ENCODE measurements around the gene NRSN1. TPM values are rescaled to one million over a fixed set of nuclear protein-coding genes. Genes with fewer than 3 reads are reported as not detected.

NRSN1 gene
- total RNA-seq, 2 donors from 2014 or later: not detected

DNA sequence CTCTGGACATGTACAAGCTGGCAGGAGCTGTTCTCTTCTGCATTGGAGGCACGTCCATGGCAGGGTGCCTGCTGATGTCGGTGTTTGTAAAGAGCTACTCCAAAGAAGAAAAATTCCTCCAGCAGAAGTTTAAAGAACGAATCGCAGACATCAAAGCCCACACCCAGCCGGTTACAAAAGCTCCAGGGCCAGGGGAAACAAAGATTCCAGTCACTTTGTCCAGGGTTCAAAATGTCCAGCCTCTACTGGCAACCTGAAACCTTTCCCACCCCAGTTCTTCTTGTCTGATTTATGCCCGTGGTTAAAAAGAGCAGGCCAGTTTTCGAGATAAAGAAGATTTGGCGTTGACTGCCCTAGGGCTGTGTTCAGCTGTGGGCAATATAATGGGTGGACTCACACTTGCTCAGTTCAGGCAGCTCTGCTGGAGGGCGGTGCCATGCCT lies 19.7 kb downstream of the NRSN1 start:
- Histone ChIP-seq H3K9me3 (no peaks in the 10 kb centered on the region), H3K4me1 (no peaks in the 10 kb centered on the region), H3K36me3 (replicated peaks in 1 of 2; ENCODE audit: insufficient read depth in 1 of 2, low read depth in 2 of 2) (no peaks in the 10 kb centered on the region), H3K27me3 (no peaks in the 10 kb centered on the region), H3K4me3 (no peak overlapping the region), H3K27ac (no peak overlapping the region)
- DNase-seq: no peak
- no peak for TF ChIP-seq POLR2A (IDR thresholded peaks at IDR 0.05)
- TF ChIP-seq, protein P1, sequence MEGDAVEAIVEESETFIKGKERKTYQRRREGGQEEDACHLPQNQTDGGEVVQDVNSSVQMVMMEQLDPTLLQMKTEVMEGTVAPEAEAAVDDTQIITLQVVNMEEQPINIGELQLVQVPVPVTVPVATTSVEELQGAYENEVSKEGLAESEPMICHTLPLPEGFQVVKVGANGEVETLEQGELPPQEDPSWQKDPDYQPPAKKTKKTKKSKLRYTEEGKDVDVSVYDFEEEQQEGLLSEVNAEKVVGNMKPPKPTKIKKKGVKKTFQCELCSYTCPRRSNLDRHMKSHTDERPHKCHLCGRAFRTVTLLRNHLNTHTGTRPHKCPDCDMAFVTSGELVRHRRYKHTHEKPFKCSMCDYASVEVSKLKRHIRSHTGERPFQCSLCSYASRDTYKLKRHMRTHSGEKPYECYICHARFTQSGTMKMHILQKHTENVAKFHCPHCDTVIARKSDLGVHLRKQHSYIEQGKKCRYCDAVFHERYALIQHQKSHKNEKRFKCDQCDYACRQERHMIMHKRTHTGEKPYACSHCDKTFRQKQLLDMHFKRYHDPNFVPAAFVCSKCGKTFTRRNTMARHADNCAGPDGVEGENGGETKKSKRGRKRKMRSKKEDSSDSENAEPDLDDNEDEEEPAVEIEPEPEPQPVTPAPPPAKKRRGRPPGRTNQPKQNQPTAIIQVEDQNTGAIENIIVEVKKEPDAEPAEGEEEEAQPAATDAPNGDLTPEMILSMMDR (IDR thresholded peaks at IDR 0.05): no peak
- no peak for ATAC-seq
- intact Hi-C loops (cut with DNase I): no loop called here
- WGBS, 2 donors: 58 to 60% methylated on average over 9 of the region's 9 CpGs

DNA sequence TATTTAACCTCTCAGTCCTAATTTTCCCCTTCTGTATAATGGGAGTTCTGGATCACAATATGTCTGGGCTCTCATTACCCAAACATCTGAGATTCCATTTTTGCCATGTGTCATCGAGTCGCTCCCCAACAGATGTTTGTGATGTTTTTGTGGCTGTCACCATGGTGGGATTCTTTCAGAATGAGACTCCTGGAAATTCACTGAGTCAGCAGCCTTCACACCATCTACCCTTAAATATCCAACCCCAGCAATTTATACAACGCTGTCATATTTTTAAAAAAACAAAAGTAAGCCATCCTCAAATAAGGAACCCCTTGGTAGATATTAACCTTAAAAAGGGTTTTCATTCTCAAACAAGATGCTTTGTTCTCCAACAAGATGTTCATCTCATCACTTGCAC lies 20.9 kb downstream of the NRSN1 start:
- Histone ChIP-seq H3K27me3 (no peaks in the 10 kb centered on the region), H3K27ac (no peak overlapping the region), H3K4me3 (no peak overlapping the region), H3K36me3 (replicated peaks in 1 of 2; ENCODE audit: insufficient read depth in 1 of 2, low read depth in 2 of 2) (no peaks in the 10 kb centered on the region), H3K9me3 (no peaks in the 10 kb centered on the region), H3K4me1 (no peaks in the 10 kb centered on the region)
- intact Hi-C loops (cut with DNase I): no loop called here
- no peak for ATAC-seq
- 86 to 89% methylated on average over 3 of the region's 3 CpGs for WGBS, 2 donors
- no peak for DNase-seq
- no peak for TF ChIP-seq POLR2A (IDR thresholded peaks at IDR 0.05)
- TF ChIP-seq, protein P1 (IDR thresholded peaks at IDR 0.05): no peak

DNA sequence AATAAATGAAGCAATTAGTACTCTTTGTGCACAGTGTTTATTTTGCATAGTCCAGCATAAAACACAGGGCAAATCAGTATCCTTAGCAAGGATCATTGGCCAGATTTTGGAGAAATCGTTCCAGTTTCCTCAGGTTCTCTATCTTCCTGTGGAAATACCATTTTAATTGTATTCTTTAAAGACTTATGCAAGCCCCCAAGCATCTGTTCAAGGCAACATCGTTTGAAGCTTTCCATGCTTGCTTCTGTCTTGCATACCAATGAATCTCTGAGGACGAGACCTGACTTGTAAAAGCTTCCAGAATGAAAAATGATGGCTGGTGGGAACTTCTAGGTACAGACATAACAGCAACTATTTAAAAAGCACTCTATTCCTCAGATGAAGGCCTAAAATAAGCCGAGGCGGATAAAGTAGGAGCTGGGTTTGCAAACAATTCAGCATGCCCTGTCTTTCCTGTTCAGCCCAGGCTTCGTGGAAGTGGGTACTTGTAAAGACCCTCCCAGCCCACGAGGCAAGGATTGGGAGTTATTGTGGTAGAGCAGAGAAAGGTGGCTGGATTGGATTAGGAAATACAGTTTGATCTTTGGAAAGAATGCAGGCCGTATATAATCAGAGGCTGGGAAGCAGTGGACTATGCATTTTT lies 21.6 kb downstream of the NRSN1 start:
- no peak for ATAC-seq
- intact Hi-C loops (cut with DNase I): no loop called here

DNA sequence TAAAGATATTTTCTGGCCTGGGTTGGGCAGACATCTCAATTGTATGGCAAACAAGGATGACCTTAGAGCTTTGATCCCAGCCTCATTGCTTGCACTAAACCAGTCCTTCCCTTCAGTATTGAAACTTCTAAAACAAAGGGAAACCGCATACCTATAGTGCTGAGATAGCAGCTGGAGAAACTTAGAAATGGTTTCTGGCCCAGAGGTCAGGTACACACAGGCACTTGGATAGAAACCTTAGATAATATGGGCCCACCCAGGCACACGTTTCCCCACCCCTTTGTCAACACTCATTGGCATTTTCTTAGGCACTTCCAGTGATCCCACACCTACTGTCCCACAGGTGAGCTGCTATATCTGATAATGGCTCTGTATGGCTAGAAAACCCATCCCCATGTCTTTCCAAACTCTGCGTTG lies 22.1 kb downstream of the NRSN1 start:
- WGBS, 2 donors: 71 to 80% methylated on average over 3 of the region's 3 CpGs
- TF ChIP-seq POLR2A (IDR thresholded peaks at IDR 0.05): no peak
- TF ChIP-seq, protein P1 (IDR thresholded peaks at IDR 0.05): no peak
- no peak for ATAC-seq

More for the DNA sequence above, 21.6 kb downstream of the NRSN1 start:
- Histone ChIP-seq H3K4me1 (no peaks in the 10 kb centered on the region), H3K9me3 (no peaks in the 10 kb centered on the region), H3K27ac (no peak overlapping the region), H3K4me3 (no peak overlapping the region), H3K36me3 (replicated peaks in 1 of 2; ENCODE audit: insufficient read depth in 1 of 2, low read depth in 2 of 2) (no peaks in the 10 kb centered on the region), H3K27me3 (no peaks in the 10 kb centered on the region)
- TF ChIP-seq, protein P1 (IDR thresholded peaks at IDR 0.05): no peak
- 53 to 57% methylated on average over 8 of the region's 8 CpGs for WGBS, 2 donors
- no peak for DNase-seq

DNA sequence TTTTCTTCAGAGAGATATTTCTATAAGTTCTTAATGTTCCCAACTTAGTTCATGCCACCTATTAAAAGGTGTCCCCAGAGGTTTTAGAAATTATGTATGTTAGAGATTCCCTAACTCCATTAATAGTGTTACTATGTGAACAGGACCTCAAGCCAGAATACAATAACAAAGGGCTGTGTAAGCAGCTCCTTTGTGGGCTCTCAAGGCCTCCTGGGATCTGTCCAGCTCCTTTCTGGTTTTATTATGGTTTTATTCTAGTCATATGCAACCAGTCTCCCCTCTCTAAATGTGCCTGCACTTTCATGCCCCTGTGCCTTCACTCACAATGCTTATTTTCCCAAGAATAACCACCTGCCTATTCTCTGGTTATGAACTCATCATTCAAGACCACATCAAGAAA lies 22.7 kb downstream of the NRSN1 start:
- no peaks in the 10 kb centered on the region for H3K36me3 ChIP-seq (replicated peaks in 1 of 2; ENCODE audit: insufficient read depth in 1 of 2, low read depth in 2 of 2)
- ATAC-seq: no peak
- H3K9me3 ChIP-seq: no peaks in the 10 kb centered on the region
- TF ChIP-seq POLR2A (IDR thresholded peaks at IDR 0.05): no peak
- no peak for DNase-seq
- no peaks in the 10 kb centered on the region for H3K4me1 ChIP-seq
- intact Hi-C loops (cut with DNase I): no loop called here
- H3K27me3 ChIP-seq: no peaks in the 10 kb centered on the region
- H3K27ac ChIP-seq: no peak overlapping the region
- H3K4me3 ChIP-seq: no peak overlapping the region

More for the DNA sequence above, 22.1 kb downstream of the NRSN1 start:
- no peaks in the 10 kb centered on the region for H3K9me3 ChIP-seq
- H3K36me3 ChIP-seq (replicated peaks in 1 of 2; ENCODE audit: insufficient read depth in 1 of 2, low read depth in 2 of 2): no peaks in the 10 kb centered on the region
- no peak for DNase-seq
- intact Hi-C loops (cut with DNase I): no loop called here
- no peak overlapping the region for H3K4me3 ChIP-seq
- H3K4me1 ChIP-seq: no peaks in the 10 kb centered on the region
- no peaks in the 10 kb centered on the region for H3K27me3 ChIP-seq
- H3K27ac ChIP-seq: no peak overlapping the region

Data from body of pancreas (tissue), 4 donors.